NCI-H345 treated with DMSO at 0.1 percent for 48 hours (cell line): ENCODE data around the gene LY6G6C.
A peak's percentile ranks its signal among the peaks of the same experiment; 100 is the strongest.

Experiments used
- DNase-seq: peaks from one replicate; lab custom pipeline; 2025; ENCODE audit not compliant: unreplicated experiment; lab: John Stamatoyannopoulos, UW

The LY6G6C gene

DNA sequence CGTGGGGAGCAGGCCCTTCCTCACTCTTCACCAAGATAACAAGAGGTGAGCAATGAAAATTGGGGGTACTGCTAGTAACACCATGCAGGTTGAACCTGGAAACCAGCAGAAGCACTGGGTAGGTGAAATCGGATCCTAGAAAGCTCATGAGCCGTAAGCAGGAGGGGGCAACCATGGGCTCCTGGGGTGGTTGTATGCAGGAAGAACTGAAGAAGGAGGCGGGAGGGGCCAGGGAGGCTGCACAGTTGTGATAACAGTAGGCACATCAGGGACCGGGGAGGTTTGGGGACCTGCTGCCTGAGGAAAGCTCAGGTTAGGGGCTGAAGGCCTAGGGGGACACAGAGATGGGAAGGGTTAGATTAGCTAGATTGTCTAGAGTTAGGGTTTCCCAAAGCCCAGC, 35.1 kb downstream of the LY6G6C start:
- DNase-seq = no peak

DNA sequence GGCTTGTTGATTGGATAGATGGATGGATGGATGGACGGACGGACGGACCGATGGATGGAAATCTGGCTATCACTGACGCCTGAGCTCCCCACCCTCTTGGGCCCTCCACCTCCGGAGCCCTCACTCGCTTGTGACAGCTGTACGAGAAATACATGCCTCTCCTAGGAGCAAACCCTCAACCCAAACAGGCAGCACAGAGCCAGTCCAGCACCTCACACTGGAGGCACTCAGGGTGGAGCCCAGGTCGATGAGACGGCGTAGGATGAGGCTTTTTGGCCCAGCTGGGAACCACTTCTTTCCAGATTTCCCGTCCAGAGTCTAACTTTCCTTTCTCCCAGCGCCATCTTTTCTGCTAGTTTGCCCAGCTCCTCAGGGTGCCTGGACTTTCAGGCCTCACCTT, 38.0 kb downstream of the LY6G6C start:
- no peak for DNase-seq

DNA sequence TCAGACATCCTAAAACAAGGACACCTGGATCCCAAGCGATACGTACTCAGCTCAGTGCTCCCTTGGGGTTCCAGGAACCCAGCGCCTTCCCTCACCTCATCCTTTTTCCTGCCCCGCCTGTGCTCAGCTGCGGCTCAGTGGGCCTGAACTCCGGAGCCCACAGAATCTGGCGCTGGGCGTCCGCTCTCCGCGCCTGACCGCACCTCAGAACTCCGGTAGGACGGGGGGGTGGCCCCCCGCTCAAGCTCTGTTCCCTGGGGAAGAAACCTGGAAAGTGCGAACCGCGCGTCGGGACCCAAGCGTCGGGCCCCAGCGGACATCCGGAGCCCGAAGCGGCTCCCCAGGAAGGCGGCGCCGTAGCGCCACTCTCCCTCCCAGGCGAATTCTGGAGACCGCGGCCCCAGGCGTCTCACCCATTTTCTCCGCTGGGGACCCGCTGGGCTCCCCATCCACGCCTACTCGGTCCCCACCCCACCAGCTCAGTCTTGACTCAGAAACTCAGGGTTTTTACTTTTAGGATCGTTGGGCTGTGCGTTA, 40.3 kb downstream of the LY6G6C start:
- no peak for DNase-seq

DNA sequence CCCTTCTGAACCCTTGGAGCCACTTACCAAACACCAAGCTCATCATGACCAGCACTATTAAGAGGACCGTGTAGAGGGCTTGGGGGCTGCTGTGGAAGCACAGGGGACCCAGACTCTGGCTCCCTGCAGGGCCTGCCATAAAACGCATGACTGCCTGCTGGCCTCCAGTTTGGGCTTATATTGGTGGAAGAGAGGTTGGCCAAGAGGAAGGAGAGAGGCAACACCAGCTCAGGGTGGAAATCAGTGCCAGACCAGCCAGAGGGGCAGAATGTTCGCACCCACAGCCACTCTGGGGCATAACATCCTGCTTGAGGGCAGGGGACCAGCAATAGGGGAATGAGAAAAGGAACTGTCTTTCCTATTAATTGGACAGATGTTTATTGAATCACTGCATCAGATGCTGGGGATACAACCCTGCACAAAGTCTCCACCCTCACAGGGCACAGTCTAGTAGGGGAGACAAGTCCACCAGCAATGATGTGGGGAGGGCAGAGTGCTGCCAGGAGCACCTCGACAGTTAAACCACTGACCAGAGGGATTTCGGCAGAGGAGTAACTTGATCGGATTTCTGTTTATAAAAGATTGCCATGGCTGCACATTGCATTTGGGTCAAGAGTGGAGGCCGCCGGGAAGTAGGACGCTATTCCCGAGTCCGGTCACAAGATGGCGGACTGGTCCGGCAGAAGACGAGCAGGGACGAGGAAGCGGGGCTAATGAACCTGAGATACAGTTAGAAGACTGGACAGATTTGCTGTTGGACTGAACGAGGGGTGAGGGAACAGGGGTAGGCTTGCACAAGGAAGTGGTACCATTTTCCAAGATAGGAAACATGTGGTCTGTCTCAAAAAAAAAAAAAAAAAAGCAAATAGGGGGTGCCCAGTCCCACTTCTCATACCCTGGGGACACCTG, 41.1 kb downstream of the LY6G6C start, which contains the start of gene LY6G5C:
Gene LY6G5C, minus strand, starts transcription at position 842 of the 909 bp plus-strand sequence. Its CDS starts 694 bp downstream, at position 148.
- peak; percentile 77 for DNase-seq

DNA sequence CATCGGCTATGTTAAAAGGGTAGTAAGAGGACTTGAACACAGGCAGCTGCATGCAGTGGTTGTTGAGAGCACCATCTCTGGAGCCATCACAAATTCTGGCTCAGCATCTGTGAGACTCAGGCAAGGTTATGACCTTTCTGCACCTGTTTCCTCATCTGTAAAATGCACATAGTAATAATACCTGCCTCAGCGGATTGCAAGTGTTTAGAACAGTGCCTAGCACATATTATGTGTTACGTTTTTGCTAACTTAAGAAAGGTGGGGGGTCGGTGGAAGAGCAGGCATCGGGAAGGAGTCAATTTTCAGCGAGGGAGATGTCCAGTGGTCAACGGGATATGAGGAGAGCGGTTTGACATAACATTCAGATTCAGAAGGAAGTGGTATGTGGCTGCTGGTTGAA, 43.6 kb downstream of the LY6G6C start:
- DNase-seq = no peak

DNA sequence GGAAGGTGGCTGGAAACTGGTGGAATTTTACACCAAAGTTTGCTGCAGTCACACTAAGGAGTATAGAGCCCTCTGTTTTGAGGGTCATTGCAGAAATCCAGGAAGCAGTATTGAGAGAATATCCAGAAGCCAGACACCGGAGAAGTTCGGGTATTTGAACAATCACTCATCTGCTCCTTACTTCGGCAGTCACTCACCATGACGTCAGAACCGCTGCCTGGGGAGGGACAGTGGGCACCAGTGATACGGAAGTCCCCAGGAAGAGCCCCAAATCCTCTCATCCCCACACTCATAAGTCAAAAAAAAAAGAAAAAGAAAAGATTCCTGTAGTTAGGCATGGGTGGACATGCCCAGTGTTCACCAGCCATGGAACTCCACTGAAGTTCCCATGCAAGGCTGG, 44.6 kb downstream of the LY6G6C start:
- no peak for DNase-seq

DNA sequence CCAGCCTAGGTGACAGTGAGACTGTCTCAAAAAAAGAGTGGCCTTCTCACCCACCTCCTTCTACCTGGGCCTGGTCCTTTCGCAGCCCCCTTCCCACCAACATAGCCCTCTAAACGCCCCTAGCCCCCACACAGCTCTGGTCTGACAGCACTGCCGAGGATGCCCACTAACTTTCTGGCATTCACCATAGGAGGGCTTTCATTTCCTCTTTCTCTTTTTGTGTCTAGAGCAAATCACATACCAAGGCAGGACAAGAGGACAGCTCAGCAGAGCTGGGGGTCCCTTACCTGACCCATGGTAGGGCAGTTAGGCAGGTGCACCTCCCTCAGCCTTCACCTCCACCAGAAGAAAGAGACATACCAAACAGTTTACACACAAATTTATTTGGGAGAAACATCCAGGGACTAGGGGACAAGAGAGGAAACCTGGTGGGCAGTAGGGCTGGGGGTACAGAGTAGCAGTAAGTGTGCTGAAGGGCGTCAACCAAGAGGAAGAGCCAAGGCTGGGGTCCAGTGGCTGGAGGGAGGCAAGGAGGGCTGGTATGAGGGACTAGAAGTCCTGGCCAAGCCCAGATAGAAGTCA, 45.1 kb downstream of the LY6G6C start:
- no peak for DNase-seq

DNA sequence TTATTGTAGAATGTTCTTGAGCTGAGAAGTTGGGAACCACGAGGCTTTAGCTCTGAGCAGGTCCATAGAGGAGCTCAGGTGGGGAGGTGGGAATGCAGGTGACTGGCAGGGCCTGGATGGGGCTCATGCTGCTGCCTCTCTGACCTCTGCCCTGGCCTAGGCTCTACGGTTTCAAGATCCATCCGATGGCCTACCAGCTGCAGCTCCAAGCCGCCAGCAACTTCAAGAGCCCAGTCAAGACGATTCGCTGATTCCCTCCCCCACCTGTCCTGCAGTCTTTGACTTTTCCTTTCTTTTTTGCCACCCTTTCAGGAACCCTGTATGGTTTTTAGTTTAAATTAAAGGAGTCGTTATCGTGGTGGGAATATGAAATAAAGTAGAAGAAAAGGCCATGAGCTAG, 51.9 kb downstream of the LY6G6C start, which contains the start of gene LY6G5B:
Gene LY6G5B, plus strand, starts transcription at position 301 of the 400 bp plus-strand sequence. CDS start 975 bp downstream, outside the sequence.
- DNase-seq = no peak
